Activated CD8-positive, alpha-beta T cell treated with anti-CD3 and anti-CD28 coated beads for 36 hours (primary cell): ENCODE measurements around the gene ABCC3. TPM values are rescaled to one million over a fixed set of nuclear protein-coding genes. Genes with fewer than 3 reads are reported as not detected.

Experiments
- ATAC-seq: fragments of 200-7000 bp; cut with Tn5 transposase; one replicate; pipeline ENCODE4 v1.10.0; 2021; ENCODE audit warnings: mild to moderate bottlenecking, moderate library complexity
- CTCF ChIA-PET: fragments of 350-600 bp; sonication (Branson Sonifier 250); formaldehyde crosslinking; loops from one replicate; lab custom pipeline; 2021; ENCODE audit warnings: antibody characterized with exemption; lab: Charles Lee
- POLR2A ChIA-PET: fragments of 350-600 bp; sonication (Branson Sonifier 250); formaldehyde crosslinking; loops from one replicate; lab custom pipeline; 2021; ENCODE audit warnings: antibody characterized with exemption; lab: Charles Lee
- DNase-seq: peaks from one replicate; pipeline ENCODE4 v3.0.0-alpha.2; 2020
- H3K27ac Mint-ChIP-seq: one replicate; pipeline ENCODE4 v1.8.0; 2021; ENCODE audit warnings: mild to moderate bottlenecking, mixed read lengths
- H3K27me3 Mint-ChIP-seq: one replicate; pipeline ENCODE4 v1.8.0; 2021; ENCODE audit warnings: mixed read lengths
- H3K36me3 Mint-ChIP-seq: one replicate; pipeline ENCODE4 v1.8.0; 2021; ENCODE audit warnings: low read depth, mixed read lengths
- H3K4me1 Mint-ChIP-seq: one replicate; pipeline ENCODE4 v1.8.0; 2021; ENCODE audit warnings: low read depth, mixed read lengths
- H3K4me3 Mint-ChIP-seq: one replicate; pipeline ENCODE4 v1.8.0; 2021; ENCODE audit warnings: mild to moderate bottlenecking, moderate library complexity, mixed read lengths
- H3K9me3 Mint-ChIP-seq: one replicate; pipeline ENCODE4 v1.8.0; 2021; ENCODE audit warnings: mixed read lengths
- CTCF ChIP-seq: fragments of 200-600 bp; IDR thresholded peaks from one replicate; pipeline ENCODE4 v1.8.0; 2022; ENCODE audit warnings: antibody characterized with exemption, mild to moderate bottlenecking
- intact Hi-C: fragments of 100-400 bp; cut with micrococcal nuclease; formaldehyde crosslinking; loops from one replicate; pipeline ENCODE4 v1.10.0; 2022
- total RNA-seq, 2 experiments: library from RNA; stranded (reverse); gene quantifications; one replicate each; pipeline ENCODE4 v1.2.3, GENCODE V29; 2021

Gene ABCC3
- total RNA-seq, 2 experiments from 2014 or later = not detected

GRCh38 chr17:50618941-50619340 is 15.7 kb upstream of the ABCC3 start:
- CTCF ChIA-PET = interaction anchor here (1.1 kb wide), 1 partner anchor 72 kb away, joined by 5 read pairs; the partner anchor contains the start of gene SPATA20
- Mint-ChIP-seq H3K27me3 (peaks cover 5% of the 10 kb centered on the region), H3K4me1 (peaks cover 5% of the 10 kb centered on the region), H3K4me3 (no peak overlapping the region), H3K27ac (no peak overlapping the region), H3K9me3 (no peaks in the 10 kb centered on the region), H3K36me3 (no peaks in the 10 kb centered on the region)
- TF ChIP-seq CTCF = no peak
- ATAC-seq (no peak), DNase-seq (no peak)
- POLR2A ChIA-PET = interaction anchor here (1.8 kb wide), 1 partner anchor 69 kb away, joined by 4 read pairs; no protein-coding TSS in a partner anchor
- intact Hi-C loops = no loop called here

- H3K27ac Mint-ChIP-seq = no peak overlapping the region
- peaks cover 5% of the 10 kb centered on the region for H3K27me3 Mint-ChIP-seq
- no peak overlapping the region for H3K4me3 Mint-ChIP-seq
- TF ChIP-seq CTCF = no peak
- no peaks in the 10 kb centered on the region for H3K36me3 Mint-ChIP-seq
- intact Hi-C loops = no loop called here
- POLR2A ChIA-PET = interaction anchor here (1.8 kb wide), 1 partner anchor 70 kb away, joined by 4 read pairs; no protein-coding TSS in a partner anchor
- no peaks in the 10 kb centered on the region for H3K9me3 Mint-ChIP-seq
- no peaks in the 10 kb centered on the region for H3K4me1 Mint-ChIP-seq
- CTCF ChIA-PET = interaction anchor here (1.1 kb wide), 1 partner anchor 73 kb away, joined by 5 read pairs; the partner anchor contains the start of gene SPATA20
- DNase-seq (no peak), ATAC-seq (no peak)
These were observed 15.2 kb upstream of the ABCC3 start for GRCh38 chr17:50619489-50619888.

GRCh38 chr17:50620237-50620636 is 14.4 kb upstream of the ABCC3 start:
- peaks cover 5% of the 10 kb centered on the region for H3K27me3 Mint-ChIP-seq
- H3K9me3 Mint-ChIP-seq = no peaks in the 10 kb centered on the region
- H3K4me3 Mint-ChIP-seq = no peak overlapping the region
- H3K27ac Mint-ChIP-seq = no peak overlapping the region
- H3K4me1 Mint-ChIP-seq = no peaks in the 10 kb centered on the region
- CTCF ChIA-PET = interaction anchor here (0.6 kb wide), 1 partner anchor 25 kb away, joined by 6 read pairs; no protein-coding TSS in a partner anchor
- DNase-seq (no peak), ATAC-seq (no peak)
- TF ChIP-seq CTCF = no peak
- POLR2A ChIA-PET = interaction anchor here (1.8 kb wide), 1 partner anchor 71 kb away, joined by 4 read pairs; no protein-coding TSS in a partner anchor
- no peaks in the 10 kb centered on the region for H3K36me3 Mint-ChIP-seq
- intact Hi-C loops = loop anchor here (10.0 kb wide), 1 partner anchor 135 kb away; no protein-coding TSS in a partner anchor

GRCh38 chr17:50620858-50621257 is 13.8 kb upstream of the ABCC3 start:
- TF ChIP-seq CTCF = no peak
- H3K36me3 Mint-ChIP-seq = no peaks in the 10 kb centered on the region
- no peak for ATAC-seq
- ChIA-PET CTCF (interaction anchor here (0.6 kb wide), 1 partner anchor 24 kb away, joined by 6 read pairs; no protein-coding TSS in a partner anchor), POLR2A (no interaction called here)
- intact Hi-C loops = loop anchor here (10.0 kb wide), 1 partner anchor 136 kb away; no protein-coding TSS in a partner anchor
- H3K27me3 Mint-ChIP-seq = peaks cover 6% of the 10 kb centered on the region
- no peak overlapping the region for H3K27ac Mint-ChIP-seq
- DNase-seq = no peak
- no peaks in the 10 kb centered on the region for H3K9me3 Mint-ChIP-seq
- no peak overlapping the region for H3K4me3 Mint-ChIP-seq
- H3K4me1 Mint-ChIP-seq = no peaks in the 10 kb centered on the region

- no peaks in the 10 kb centered on the region for H3K4me1 Mint-ChIP-seq
- DNase-seq = no peak
- peaks cover 7% of the 10 kb centered on the region for H3K27me3 Mint-ChIP-seq
- no peak for ATAC-seq
- ChIA-PET CTCF (interaction anchor here (1.7 kb wide), 1 partner anchor 77 kb away, joined by 3 read pairs; no protein-coding TSS in a partner anchor), POLR2A (no interaction called here)
- intact Hi-C loops = loop anchor here (2.0 to 10.0 kb wide), 2 partner anchors 75 to 137 kb away; partner anchors contain the start of gene SPATA20
- H3K36me3 Mint-ChIP-seq = no peaks in the 10 kb centered on the region
- no peak for TF ChIP-seq CTCF
- no peak overlapping the region for H3K27ac Mint-ChIP-seq
- no peaks in the 10 kb centered on the region for H3K9me3 Mint-ChIP-seq
- H3K4me3 Mint-ChIP-seq = no peak overlapping the region
These were observed 13.1 kb upstream of the ABCC3 start for GRCh38 chr17:50621574-50622031.
